MM.1S (cell line): ENCODE results near the gene CMTM4.

ENCODE experiments used
- DNase-seq: peaks from one replicate; pipeline ENCODE4 v3.0.0-alpha.2; 2015
- H2AFZ ChIP-seq: fragments of 300-600 bp; sonication (generic); 2 replicates; pipeline ENCODE4 v1.6.0; 2016; ENCODE audit warnings: antibody characterized with exemption, low read length
- H3F3A ChIP-seq: fragments of 300-600 bp; sonication (generic); 2 replicates; pipeline ENCODE4 v1.6.1; 2016; ENCODE audit warnings: mild to moderate bottlenecking, antibody characterized with exemption, low read length, moderate library complexity, mixed read lengths; ENCODE audit not compliant: insufficient read depth
- H3K27ac ChIP-seq: fragments of 300-600 bp; sonication (generic); 2 replicates; pipeline ENCODE4 v1.5.1; 2016; ENCODE audit warnings: mild to moderate bottlenecking, low read length
- H3K27me3 ChIP-seq: fragments of 300-600 bp; sonication (generic); replicated peaks from 2 replicates; pipeline ENCODE4 v1.6.0; 2016; ENCODE audit warnings: low read length; ENCODE audit not compliant: insufficient read depth
- H3K36me3 ChIP-seq: fragments of 300-600 bp; sonication (generic); replicated peaks from 2 replicates; pipeline ENCODE4 v1.6.1; 2016; ENCODE audit warnings: mild to moderate bottlenecking, low read length, mixed read lengths; ENCODE audit not compliant: insufficient read depth
- H3K4me1 ChIP-seq: fragments of 300-600 bp; sonication (generic); 2 replicates; pipeline ENCODE4 v1.6.1; 2016; ENCODE audit warnings: low read length, mixed read lengths
- H3K4me2 ChIP-seq: fragments of 300-600 bp; sonication (generic); 2 replicates; pipeline ENCODE4 v1.6.0; 2016; ENCODE audit warnings: low read depth, low read length
- H3K4me3 ChIP-seq: fragments of 300-600 bp; sonication (generic); 2 replicates; pipeline ENCODE4 v1.5.1; 2016; ENCODE audit warnings: low read length, mixed read lengths
- H3K79me2 ChIP-seq: fragments of 300-600 bp; sonication (generic); 2 replicates; pipeline ENCODE4 v1.6.1; 2016; ENCODE audit warnings: mixed run types, low read length, mixed read lengths
- H3K9ac ChIP-seq: fragments of 300-600 bp; sonication (generic); 2 replicates; pipeline ENCODE4 v1.6.1; 2016; ENCODE audit warnings: low read length, mixed read lengths
- H3K9me2 ChIP-seq: fragments of 300-600 bp; sonication (generic); replicated peaks from 2 replicates; pipeline ENCODE4 v1.6.1; 2016; ENCODE audit warnings: mild to moderate bottlenecking, low read length, mixed read lengths; ENCODE audit not compliant: insufficient read depth
- H3K9me3 ChIP-seq: fragments of 300-600 bp; sonication (generic); replicated peaks from 2 replicates; pipeline ENCODE4 v1.6.1; 2016; ENCODE audit warnings: mild to moderate bottlenecking, low read length, mixed read lengths; ENCODE audit not compliant: insufficient read depth
- H4K20me1 ChIP-seq: fragments of 300-600 bp; sonication (generic); 2 replicates; pipeline ENCODE4 v1.6.1; 2016; ENCODE audit warnings: mild to moderate bottlenecking, low read length, moderate library complexity, mixed read lengths; ENCODE audit not compliant: insufficient read depth
- CTCF ChIP-seq: fragments of 300-600 bp; sonication (generic); IDR thresholded peaks from 2 replicates; pipeline ENCODE4 v1.5.1; 2016; ENCODE audit warnings: antibody characterized with exemption, low read length, mixed read lengths
- EZH2 ChIP-seq: fragments of 300-600 bp; sonication (generic); optimal IDR thresholded peaks from 2 replicates; pipeline ENCODE3; 2017; ENCODE audit warnings: low read depth, mild to moderate bottlenecking, antibody characterized with exemption, low read length, mixed read lengths
- EZH2phosphoT487 ChIP-seq: fragments of 300-600 bp; sonication (generic); IDR thresholded peaks from 2 replicates; pipeline ENCODE4 v1.6.1; 2018; ENCODE audit warnings: antibody characterized with exemption, low read length

Gene CMTM4

DNA sequence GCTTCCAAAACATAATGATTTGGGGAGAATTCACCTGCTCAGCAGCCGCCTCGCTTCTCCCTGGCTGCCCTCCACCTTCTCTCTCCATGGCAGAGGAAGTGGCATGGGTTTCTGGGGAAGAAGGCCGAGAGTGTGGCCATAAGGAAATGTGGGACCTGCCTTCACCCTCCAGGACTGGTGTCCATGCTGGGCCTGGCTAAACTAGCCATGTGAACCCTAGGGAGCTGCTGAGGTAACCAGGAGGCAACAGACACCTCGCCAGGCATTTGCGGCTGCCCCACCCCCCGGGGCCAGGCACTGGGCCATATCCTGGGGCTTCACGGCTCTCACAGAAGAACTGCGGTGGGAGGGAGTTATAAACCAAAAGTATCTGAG is 9.9 kb upstream of the CMTM4 start:
- Histone ChIP-seq H3K27me3 (no peaks in the 10 kb centered on the region), H3K9ac (no peak overlapping the region), H4K20me1 (no peaks in the 10 kb centered on the region), H2AFZ (no peak overlapping the region), H3K27ac (no peak overlapping the region), H3K4me1 (no peaks in the 10 kb centered on the region), H3F3A (no peaks in the 10 kb centered on the region), H3K4me2 (no peak overlapping the region), H3K9me2 (no peaks in the 10 kb centered on the region), H3K4me3 (no peak overlapping the region), H3K9me3 (no peaks in the 10 kb centered on the region), H3K36me3 (no peaks in the 10 kb centered on the region), H3K79me2 (no peaks in the 10 kb centered on the region)
- no peak for DNase-seq
- TF ChIP-seq EZH2, result no peak
- TF ChIP-seq EZH2phosphoT487, result no peak
- TF ChIP-seq CTCF, result no peak

DNA sequence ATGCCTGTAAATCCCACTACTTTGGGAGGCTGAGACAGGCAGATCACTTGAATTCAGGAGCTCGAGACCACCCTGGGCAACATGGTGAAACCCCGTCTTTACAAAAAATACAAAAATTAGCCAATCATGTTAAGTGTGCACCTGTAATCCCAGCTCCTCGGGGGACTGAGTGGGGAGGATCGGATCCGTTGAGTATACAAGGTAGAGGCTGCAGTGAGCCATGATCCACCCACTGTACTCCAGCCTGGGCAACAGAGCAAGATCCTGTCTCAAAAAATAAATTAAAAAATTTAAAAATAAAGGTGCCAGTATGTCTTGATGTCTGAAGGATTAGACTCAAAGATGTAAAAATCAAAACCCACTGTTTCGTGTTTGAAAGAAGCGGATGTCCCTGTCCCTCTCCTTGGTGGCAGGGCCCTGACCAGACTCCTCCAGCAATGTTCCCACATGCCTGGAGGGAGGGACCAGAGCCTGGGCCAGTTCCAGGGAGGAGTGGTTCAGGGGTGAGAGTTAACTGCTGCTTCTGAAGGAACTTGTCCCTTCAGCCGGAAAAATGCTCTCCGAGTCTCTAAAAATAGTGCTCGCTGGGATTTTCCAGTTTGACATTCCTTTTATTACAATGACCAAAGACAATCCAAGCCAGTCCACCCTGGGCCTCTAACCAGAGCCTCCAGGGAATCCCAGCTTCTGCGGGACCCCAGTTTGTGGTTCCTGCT is 9.4 kb upstream of the CMTM4 start:
- H3K27ac ChIP-seq, result no peak overlapping the region
- no peak overlapping the region for H3K4me3 ChIP-seq
- H3F3A ChIP-seq, result no peaks in the 10 kb centered on the region
- H2AFZ ChIP-seq, result no peak overlapping the region
- no peaks in the 10 kb centered on the region for H3K9me3 ChIP-seq
- TF ChIP-seq EZH2phosphoT487 (no peak), CTCF (no peak), EZH2 (no peak)
- peaks cover 5% of the 10 kb centered on the region for H3K4me1 ChIP-seq
- no peak for DNase-seq
- no peaks in the 10 kb centered on the region for H3K79me2 ChIP-seq
- H3K36me3 ChIP-seq, result no peaks in the 10 kb centered on the region
- H3K27me3 ChIP-seq, result no peaks in the 10 kb centered on the region
- H3K4me2 ChIP-seq, result no peak overlapping the region
- no peaks in the 10 kb centered on the region for H3K9me2 ChIP-seq
- no peak overlapping the region for H3K9ac ChIP-seq
- no peaks in the 10 kb centered on the region for H4K20me1 ChIP-seq

DNA sequence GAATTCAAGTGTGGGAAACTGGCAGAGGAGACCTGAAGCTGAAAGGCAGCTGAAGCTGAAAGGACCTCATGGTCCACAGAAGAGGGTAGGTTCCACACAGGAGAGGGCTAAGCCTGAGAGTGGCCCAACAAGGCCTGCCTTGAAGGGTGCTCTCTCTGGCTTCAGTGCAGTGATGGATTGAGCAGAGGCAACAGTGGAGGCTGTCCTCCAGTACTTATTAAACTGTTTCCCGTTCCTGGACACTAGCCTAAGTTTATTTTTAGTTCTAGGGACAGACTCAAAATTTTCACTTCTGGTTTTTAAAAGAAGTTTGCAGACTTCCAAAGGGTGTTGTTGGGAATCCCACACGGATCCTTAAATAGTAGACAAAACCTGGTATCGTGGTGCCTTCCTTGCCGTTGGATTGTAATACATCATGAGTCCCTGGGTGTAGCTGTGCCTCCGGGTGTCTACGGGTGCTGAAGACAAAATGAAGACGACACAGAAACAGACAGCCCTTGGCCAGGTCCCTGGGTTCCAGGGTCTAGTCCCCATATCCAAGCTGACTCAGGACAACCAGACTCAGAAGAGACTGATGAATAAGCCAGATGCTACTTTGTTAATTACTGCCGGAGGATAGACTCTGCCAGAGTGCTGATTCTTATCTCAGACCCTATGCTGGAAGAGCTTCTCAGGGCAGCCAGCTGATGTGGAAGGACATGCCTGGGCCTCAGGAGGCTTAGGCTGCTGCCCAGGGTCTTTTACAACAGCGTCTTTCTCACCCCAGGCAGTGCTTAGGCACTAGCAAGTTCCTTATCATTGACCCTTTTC is 7.1 kb upstream of the CMTM4 start:
- Histone ChIP-seq H3K27ac (no peak overlapping the region), H3K79me2 (no peaks in the 10 kb centered on the region), H2AFZ (no peak overlapping the region), H3K27me3 (no peaks in the 10 kb centered on the region), H3K9me2 (no peaks in the 10 kb centered on the region), H3K4me2 (no peak overlapping the region), H4K20me1 (no peaks in the 10 kb centered on the region), H3K9me3 (no peaks in the 10 kb centered on the region), H3K4me1 (peaks cover 6% of the 10 kb centered on the region), H3K36me3 (no peaks in the 10 kb centered on the region), H3F3A (no peaks in the 10 kb centered on the region), H3K9ac (no peak overlapping the region), H3K4me3 (no peak overlapping the region)
- no peak for TF ChIP-seq CTCF
- TF ChIP-seq EZH2phosphoT487, result no peak
- no peak for TF ChIP-seq EZH2
- DNase-seq, result no peak
